Subcutaneous abdominal adipose tissue (tissue), 5 donors: Measurements from ENCODE around the gene MIEN1.
A peak's percentile ranks its signal among the peaks of the same experiment; 100 is the strongest.

Experiments
- H3K27ac ChIP-seq: one replicate; pipeline ENCODE4 v1.7.0; 2013; ENCODE audit warnings: low read depth, mild to moderate bottlenecking, inconsistent platforms, low read length, moderate library complexity
- H3K27me3 ChIP-seq, 5 donors: one replicate each; pipeline ENCODE4 v1.7.0; 2013; ENCODE audit warnings: low read length in 5 of 5, inconsistent platforms in 1 of 5; ENCODE audit not compliant: control insufficient read depth in 5 of 5, insufficient read depth in 4 of 5
- H3K36me3 ChIP-seq, 5 donors: one replicate each; pipeline ENCODE4 v1.7.0; 2013; ENCODE audit warnings: low read length in 5 of 5; ENCODE audit not compliant: control insufficient read depth in 5 of 5, insufficient read depth in 5 of 5
- H3K4me1 ChIP-seq, 5 donors: one replicate each; pipeline ENCODE4 v1.7.0; 2013; ENCODE audit warnings: low read length in 5 of 5, mild to moderate bottlenecking in 3 of 5, moderate library complexity in 1 of 5; ENCODE audit not compliant: control insufficient read depth in 5 of 5, insufficient read depth in 5 of 5
- H3K4me3 ChIP-seq, 5 donors: one replicate each; pipeline ENCODE4 v1.7.0; 2013; ENCODE audit warnings: low read length in 5 of 5, low read depth in 1 of 5
- H3K9ac ChIP-seq, 5 donors: one replicate each; pipeline ENCODE4 v1.7.0; 2013; ENCODE audit warnings: low read length in 5 of 5, mild to moderate bottlenecking in 4 of 5, moderate library complexity in 3 of 5
- H3K9me3 ChIP-seq, 5 donors: one replicate each; pipeline ENCODE4 v1.7.0; 2013; ENCODE audit warnings: low read length in 5 of 5; ENCODE audit not compliant: control insufficient read depth in 5 of 5
- donor health status: healthy.
- donor health status: healthy.
- donor health status: healthy.
- donor health status: healthy.
- donor health status: healthy.

The MIEN1 gene

DNA sequence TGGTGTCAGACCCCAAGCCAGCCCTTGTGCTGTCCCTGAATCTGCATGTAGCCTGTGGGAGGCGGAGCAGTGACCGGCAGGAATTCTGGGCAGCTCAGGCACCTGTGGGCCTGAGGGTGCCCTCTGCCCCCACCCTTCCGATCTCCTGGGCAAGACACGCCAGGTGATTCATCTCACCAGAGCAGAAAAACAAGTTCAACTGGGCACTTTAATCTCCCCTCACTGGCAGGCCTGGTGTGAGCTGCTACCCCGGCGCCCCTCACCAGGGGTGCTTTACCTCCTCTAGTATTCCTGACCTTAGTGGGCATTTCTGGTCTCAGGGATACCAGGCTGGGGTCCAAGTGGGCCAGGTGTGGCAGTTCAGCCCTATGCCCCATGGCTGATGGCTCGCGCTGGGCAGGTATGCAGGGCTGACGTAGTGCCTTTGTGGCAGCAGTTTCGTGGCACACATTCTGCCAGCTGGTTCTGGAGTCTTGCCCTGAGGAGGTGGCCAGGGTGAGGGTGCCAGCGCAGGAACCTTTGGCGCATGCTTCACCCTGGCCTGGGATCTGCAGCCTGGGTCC lies 24.5 kb downstream of the MIEN1 start:
- Histone ChIP-seq H3K9ac (no peak overlapping the region), H3K27me3 (peaks cover 0 to 9% (median 5%) of the 10 kb centered on the region in 5 donors), H3K4me3 (no peak overlapping the region), H3K27ac (no peak overlapping the region), H3K4me1 (peaks cover 0 to 8% (median 6%) of the 10 kb centered on the region in 5 donors), H3K9me3 (no peaks in the 10 kb centered on the region), H3K36me3 (peaks cover 0 to 34% (median 28%) of the 10 kb centered on the region in 5 donors)

- H3K4me3 ChIP-seq: no peak overlapping the region
- H3K9me3 ChIP-seq: no peaks in the 10 kb centered on the region
- peaks cover 0 to 27% (median 22%) of the 10 kb centered on the region in 5 donors for H3K36me3 ChIP-seq
- no peak overlapping the region for H3K27ac ChIP-seq
- H3K4me1 ChIP-seq: peaks cover 0 to 9% (median 8%) of the 10 kb centered on the region in 5 donors
- no peak overlapping the region for H3K9ac ChIP-seq
- H3K27me3 ChIP-seq: peaks cover 0 to 13% (median 5%) of the 10 kb centered on the region in 5 donors
These were observed 25.3 kb downstream of the MIEN1 start for GRCh38 chr17:39704821-39705551.

- Histone ChIP-seq H3K27ac (no peak overlapping the region), H3K4me1 (peaks cover 0 to 15% (median 13%) of the 10 kb centered on the region in 5 donors), H3K9ac (no peak overlapping the region)
These were observed 26.4 kb downstream of the MIEN1 start for GRCh38 chr17:39703913-39704312.

DNA sequence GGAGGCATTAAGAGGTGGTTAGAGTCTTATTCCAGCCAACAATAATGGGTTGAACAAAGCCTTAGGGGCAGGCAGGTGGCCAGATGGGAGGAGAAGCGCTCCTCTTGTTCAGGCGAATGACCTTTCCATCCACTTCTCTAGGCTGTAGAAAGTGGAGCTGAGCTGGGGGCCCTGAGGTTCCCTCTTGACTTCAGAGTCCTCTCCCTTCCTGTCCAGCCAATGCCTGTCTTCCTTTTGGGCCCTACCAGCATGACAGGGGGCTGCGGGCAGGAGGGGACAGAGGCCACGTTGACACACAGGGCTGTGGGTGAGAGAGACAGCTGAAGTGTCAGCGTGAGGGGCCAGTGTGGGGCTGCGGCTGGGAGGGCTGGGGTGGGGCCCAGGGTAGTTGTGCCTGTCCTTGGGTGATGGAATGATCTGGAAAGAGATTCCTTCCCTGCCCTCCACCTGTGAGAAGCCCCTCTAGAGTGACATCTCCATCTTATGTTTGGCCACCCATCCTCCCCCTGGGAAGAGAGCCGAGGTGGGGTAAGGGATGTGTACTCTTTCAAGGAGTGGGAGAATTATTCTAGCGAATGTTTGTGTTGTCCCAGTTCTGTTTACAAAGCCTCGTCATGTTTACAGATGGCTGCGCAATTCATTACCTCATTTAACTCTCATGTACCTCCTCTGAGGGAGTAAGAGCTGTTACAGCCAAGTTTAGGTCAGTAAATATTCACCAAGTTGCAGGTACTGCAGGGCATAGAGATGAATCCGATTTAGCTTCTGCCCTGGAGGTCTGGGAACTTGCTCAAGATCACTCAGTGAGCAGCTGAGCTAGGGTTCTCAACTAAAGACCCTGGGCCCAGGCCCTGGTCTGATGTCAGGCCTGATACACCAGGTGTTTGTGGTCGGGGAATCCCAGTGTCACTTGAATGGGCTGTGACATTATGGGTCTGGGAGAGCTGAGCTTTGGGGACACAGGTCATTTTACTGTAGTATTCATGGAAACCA lies 27.1 kb downstream of the MIEN1 start:
- Histone ChIP-seq H3K4me1 (peaks cover 0 to 15% (median 13%) of the 10 kb centered on the region in 5 donors), H3K4me3 (no peak overlapping the region), H3K27me3 (peaks cover 0 to 13% (median 8%) of the 10 kb centered on the region in 5 donors), H3K9me3 (no peaks in the 10 kb centered on the region), H3K27ac (no peak overlapping the region), H3K36me3 (peaks cover 0 to 11% (median 8%) of the 10 kb centered on the region in 5 donors), H3K9ac (no peak overlapping the region)

More at GRCh38 chr17:39703913-39704312, 26.4 kb downstream of the MIEN1 start:
- Histone ChIP-seq H3K4me3 (no peak overlapping the region), H3K36me3 (peaks cover 0 to 18% (median 15%) of the 10 kb centered on the region in 5 donors), H3K27me3 (peaks cover 0 to 13% (median 8%) of the 10 kb centered on the region in 5 donors), H3K9me3 (no peaks in the 10 kb centered on the region)

DNA sequence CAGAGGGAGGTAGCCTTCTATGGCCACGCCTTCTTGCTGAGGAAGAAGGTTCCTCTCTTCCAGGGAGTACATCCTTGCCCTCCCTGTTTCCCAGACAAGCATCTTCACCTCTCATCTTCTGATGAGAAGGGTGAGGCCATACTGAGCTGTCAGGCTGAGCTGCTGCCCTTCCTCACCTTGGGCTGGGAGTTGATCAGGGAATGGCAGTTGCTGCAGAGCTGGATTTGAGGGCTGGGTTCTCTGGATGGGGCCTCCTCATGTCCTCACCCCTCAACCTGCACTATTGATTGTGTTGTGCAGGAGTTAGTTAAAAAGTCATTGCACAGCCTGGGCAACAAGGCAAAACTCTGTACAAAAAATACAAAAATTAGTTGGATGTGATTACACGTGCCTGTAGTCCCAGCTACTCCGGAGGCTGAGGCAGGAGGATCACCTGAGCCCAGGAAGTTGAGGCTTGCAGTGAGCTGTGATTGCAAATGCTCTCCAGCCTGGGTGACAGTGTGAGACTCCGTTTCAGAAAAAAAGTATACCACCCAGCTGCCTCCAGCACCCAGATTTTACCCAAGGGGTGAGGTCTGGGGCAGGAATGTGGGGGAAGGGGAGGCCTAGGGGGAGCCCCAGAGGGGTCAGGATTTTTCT lies 28.4 kb downstream of the MIEN1 start:
- Histone ChIP-seq H3K9ac (no peak overlapping the region), H3K4me1 (peaks cover 0 to 15% (median 13%) of the 10 kb centered on the region in 5 donors), H3K4me3 (peak overlapping the region in 1 of 5 donors; percentile 6), H3K27me3 (peaks cover 0 to 13% (median 8%) of the 10 kb centered on the region in 5 donors), H3K27ac (no peak overlapping the region), H3K9me3 (no peaks in the 10 kb centered on the region), H3K36me3 (peaks cover 0 to 2% (median under 1%) of the 10 kb centered on the region in 5 donors)

GRCh38 chr17:39701012-39701783 lies 29.1 kb downstream of the MIEN1 start:
- Histone ChIP-seq H3K4me1 (peaks cover 0 to 15% (median 13%) of the 10 kb centered on the region in 5 donors), H3K36me3 (no peaks in the 10 kb centered on the region), H3K4me3 (peak overlapping the region in 2 of 5 donors; percentile 42 to 62), H3K9ac (peak overlapping the region in 1 of 5 donors; percentile 21), H3K27ac (no peak overlapping the region), H3K9me3 (no peaks in the 10 kb centered on the region), H3K27me3 (peaks cover 0 to 16% (median 8%) of the 10 kb centered on the region in 5 donors)

DNA sequence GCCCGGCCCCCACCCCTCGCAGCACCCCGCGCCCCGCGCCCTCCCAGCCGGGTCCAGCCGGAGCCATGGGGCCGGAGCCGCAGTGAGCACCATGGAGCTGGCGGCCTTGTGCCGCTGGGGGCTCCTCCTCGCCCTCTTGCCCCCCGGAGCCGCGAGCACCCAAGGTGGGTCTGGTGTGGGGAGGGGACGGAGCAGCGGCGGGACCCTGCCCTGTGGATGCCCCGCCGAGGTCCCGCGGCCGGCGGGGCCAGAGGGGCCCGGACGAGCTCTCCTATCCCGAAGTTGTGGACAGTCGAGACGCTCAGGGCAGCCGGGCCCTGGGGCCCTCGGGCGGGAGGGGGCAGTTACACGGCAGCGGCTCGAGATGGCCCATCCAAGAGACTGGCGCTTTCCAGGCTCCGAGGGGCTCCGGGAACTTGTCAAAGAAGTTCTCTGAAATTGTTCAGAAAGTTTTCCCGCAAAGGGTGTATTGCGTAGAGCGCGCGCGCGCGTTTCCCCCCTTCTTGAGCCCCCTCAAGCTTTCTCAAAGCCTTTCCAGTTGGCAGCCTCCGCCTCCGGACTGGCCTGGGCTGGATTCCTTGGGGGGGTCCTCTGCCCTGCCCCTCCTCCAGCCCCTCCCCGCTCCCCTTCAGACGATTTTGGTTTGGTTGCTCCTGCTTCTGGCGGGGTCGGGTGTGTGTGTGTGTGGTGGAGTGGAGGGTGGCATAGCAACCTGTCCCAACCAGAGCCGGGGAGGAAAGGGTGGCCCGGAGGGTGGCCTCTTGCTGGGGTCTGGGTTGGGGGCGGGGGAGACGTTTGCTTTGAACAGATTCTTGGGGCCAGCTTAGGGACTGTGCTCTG lies 30.0 kb downstream of the MIEN1 start:
- H3K9ac ChIP-seq: peak overlapping the region in 4 of 5 donors; percentile 2 to 64 (median 58)
- peaks cover 0 to under 1% (median 0%) of the 10 kb centered on the region in 5 donors for H3K36me3 ChIP-seq
- peaks cover 0 to 16% (median 8%) of the 10 kb centered on the region in 5 donors for H3K27me3 ChIP-seq
- peak overlapping the region in 4 of 5 donors; percentile 62 to 66 (median 64) for H3K4me3 ChIP-seq
- no peak overlapping the region for H3K27ac ChIP-seq
- H3K4me1 ChIP-seq: peaks cover 0 to 15% (median 13%) of the 10 kb centered on the region in 5 donors
- no peaks in the 10 kb centered on the region for H3K9me3 ChIP-seq

DNA sequence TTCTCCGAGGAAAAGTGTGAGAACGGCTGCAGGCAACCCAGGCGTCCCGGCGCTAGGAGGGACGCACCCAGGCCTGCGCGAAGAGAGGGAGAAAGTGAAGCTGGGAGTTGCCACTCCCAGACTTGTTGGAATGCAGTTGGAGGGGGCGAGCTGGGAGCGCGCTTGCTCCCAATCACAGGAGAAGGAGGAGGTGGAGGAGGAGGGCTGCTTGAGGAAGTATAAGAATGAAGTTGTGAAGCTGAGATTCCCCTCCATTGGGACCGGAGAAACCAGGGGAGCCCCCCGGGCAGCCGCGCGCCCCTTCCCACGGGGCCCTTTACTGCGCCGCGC lies 30.5 kb downstream of the MIEN1 start, which contains the start of gene ERBB2:
Gene ERBB2, plus strand, starts transcription at position 247 of the 330 bp plus-strand sequence. CDS start 175 bp downstream, outside the sequence.
- peaks cover 0 to 15% (median 13%) of the 10 kb centered on the region in 5 donors for H3K4me1 ChIP-seq
- H3K27ac ChIP-seq: no peak within 1 kb of the TSS
- peak within 1 kb of the TSS in 4 of 5 donors; percentile 33 to 64 (median 58) for H3K9ac ChIP-seq

More for the DNA sequence above, 30.5 kb downstream of the MIEN1 start, which contains the start of gene ERBB2:
- Histone ChIP-seq H3K27me3 (peaks cover 0 to 16% (median 8%) of the 10 kb centered on the region in 5 donors), H3K36me3 (peaks cover 0 to 4% (median 3%) of the 10 kb centered on the region in 5 donors), H3K4me3 (peak within 1 kb of the TSS; percentile 46 to 66 (median 62)), H3K9me3 (no peaks in the 10 kb centered on the region)
